H1 (cell line): ENCODE measurements around the gene SLC24A4. TPM values are rescaled to one million over a fixed set of nuclear protein-coding genes. Genes with fewer than 3 reads are reported as not detected.

Experiments
- CTCF ChIA-PET: fragments of 300-600 bp; sonication (Branson Sonifier 250); formaldehyde crosslinking; loops from one replicate; lab custom pipeline; 2021; ENCODE audit not compliant: partially characterized antibody; lab: Charles Lee
- POLR2A ChIA-PET: fragments of 300-600 bp; sonication (Branson Sonifier 250); formaldehyde crosslinking; loops from one replicate; lab custom pipeline; 2021; ENCODE audit warnings: inconsistent platforms; ENCODE audit not compliant: partially characterized antibody; lab: Charles Lee
- DNase-seq, 2 experiments: peaks; one replicate each; pipeline versions ENCODE4 v3.0.0 to v3.0.0-alpha.2; 2010 to 2022; ENCODE audit warnings: low spot score in 2 of 2, low read depth in 1 of 2, mixed read lengths in 1 of 2
- FAIRE-seq: peaks from 2 replicates; lab custom pipeline; 2011; peaks lifted over from hg19 to GRCh38; lab: Jason Lieb, UNC
- H2AFZ ChIP-seq: 2 replicates; pipeline ENCODE4 v1.8.1; 2012; ENCODE audit warnings: low read length, inconsistent platforms
- H2AK5ac ChIP-seq: 2 replicates; pipeline ENCODE4 v1.6.1; 2013; ENCODE audit warnings: low read depth, low read length
- H2BK120ac ChIP-seq: replicated peaks from 2 replicates; pipeline ENCODE3; 2013; ENCODE audit warnings: low read depth, low read length, inconsistent platforms
- H2BK12ac ChIP-seq: 2 replicates; pipeline ENCODE4 v1.6.1; 2013; ENCODE audit warnings: low read depth, low read length
- H2BK15ac ChIP-seq: 2 replicates; pipeline ENCODE4 v1.6.1; 2013; ENCODE audit warnings: low read length
- H2BK20ac ChIP-seq: 2 replicates; pipeline ENCODE4 v1.6.1; 2013; ENCODE audit warnings: low read length
- H2BK5ac ChIP-seq: 2 replicates; pipeline ENCODE4 v1.6.1; 2013; ENCODE audit warnings: low read depth, low read length
- H3K14ac ChIP-seq: 2 replicates; pipeline ENCODE4 v1.6.1; 2013; ENCODE audit warnings: inconsistent platforms; ENCODE audit not compliant: insufficient read length
- H3K18ac ChIP-seq: 2 replicates; pipeline ENCODE4 v1.6.1; 2013; ENCODE audit warnings: low read length; ENCODE audit errors: extremely low read depth
- H3K23ac ChIP-seq: 2 replicates; pipeline ENCODE4 v1.6.1; 2013; ENCODE audit warnings: inconsistent platforms; ENCODE audit not compliant: insufficient read length
- H3K23me2 ChIP-seq: 2 replicates; pipeline ENCODE4 v1.6.1; 2013; ENCODE audit warnings: low read depth, low read length
- H3K27ac ChIP-seq: 2 replicates; pipeline ENCODE4 v1.6.1; 2011; ENCODE audit warnings: low read depth, low read length, inconsistent platforms
- H3K27me3 ChIP-seq, 4 experiments: replicated peaks in 1 of 4; 1 replicate in 1 of 4; 2 replicates in 3 of 4; pipeline versions ENCODE4 v1.6.1 to v1.8.1; 2011 to 2013; ENCODE audit warnings: low read length in 3 of 4, mild to moderate bottlenecking in 3 of 4, inconsistent platforms in 2 of 4, mixed read lengths in 2 of 4, moderate library complexity in 1 of 4; ENCODE audit not compliant: control insufficient read depth in 3 of 4, insufficient read depth in 3 of 4; ENCODE audit errors: extremely low read depth in 1 of 4
- H3K36me3 ChIP-seq, 4 experiments: 2 replicates each; pipeline versions ENCODE4 v1.6.1 to v1.8.1; 2011 to 2013; ENCODE audit warnings: mild to moderate bottlenecking in 4 of 4, low read length in 3 of 4, moderate library complexity in 2 of 4, control low read depth in 1 of 4, inconsistent platforms in 1 of 4; ENCODE audit not compliant: insufficient read depth in 4 of 4, control insufficient read depth in 2 of 4
- H3K4ac ChIP-seq: replicated peaks from 2 replicates; pipeline ENCODE3; 2013; ENCODE audit warnings: low read length, low read depth, mixed read lengths, inconsistent platforms; ENCODE audit not compliant: insufficient read length
- H3K4me1 ChIP-seq, 4 experiments: replicated peaks in 1 of 4; 1 replicate in 1 of 4; 2 replicates in 3 of 4; pipeline versions ENCODE4 v1.6.1 to v1.8.1; 2011 to 2013; ENCODE audit warnings: low read length in 3 of 4, inconsistent platforms in 2 of 4, mixed read lengths in 1 of 4; ENCODE audit not compliant: insufficient read depth in 4 of 4, control insufficient read depth in 3 of 4
- H3K4me2 ChIP-seq, 2 experiments: 2 replicates each; pipeline versions ENCODE4 v1.6.1 to v1.8.1; 2011 to 2013; ENCODE audit warnings: low read depth in 2 of 2, low read length in 2 of 2, control low read depth in 1 of 2, inconsistent platforms in 1 of 2, mild to moderate bottlenecking in 1 of 2; ENCODE audit not compliant: insufficient read depth in 1 of 2
- H3K4me3 ChIP-seq, 4 experiments: fragments of 200-600, 300-600 bp in 1 of 4; sonication (generic), shearing (Covaris generic), sonication (Bioruptor Twin) in 1 of 4; 2 replicates each; pipeline versions ENCODE4 v1.5.1 to v1.8.1; 2011 to 2016; ENCODE audit warnings: low read length in 4 of 4, low read depth in 3 of 4, control low read depth in 2 of 4, inconsistent platforms in 2 of 4, mild to moderate bottlenecking in 2 of 4, mixed read lengths in 1 of 4, moderate library complexity in 1 of 4; ENCODE audit not compliant: insufficient read depth in 2 of 4; ENCODE audit errors: extremely low read depth in 1 of 4
- H3K56ac ChIP-seq: replicated peaks from 2 replicates; pipeline ENCODE3; 2013; ENCODE audit warnings: low read depth, mild to moderate bottlenecking, mixed read lengths, low read length, inconsistent platforms; ENCODE audit not compliant: insufficient read length
- H3K79me1 ChIP-seq: 2 replicates; pipeline ENCODE4 v1.6.1; 2013; ENCODE audit warnings: low read depth, low read length, control low read depth
- H3K79me2 ChIP-seq, 2 experiments: 2 replicates each; pipeline versions ENCODE4 v1.6.1 to v1.8.1; 2012 to 2013; ENCODE audit warnings: low read length in 2 of 2, mild to moderate bottlenecking in 2 of 2, inconsistent platforms in 1 of 2; ENCODE audit not compliant: insufficient read depth in 2 of 2, control insufficient read depth in 1 of 2
- H3K9ac ChIP-seq, 4 experiments: replicated peaks in 1 of 4; 1 replicate in 1 of 4; 2 replicates in 3 of 4; pipeline versions ENCODE4 v1.6.1 to v1.8.1; 2011 to 2013; ENCODE audit warnings: low read depth in 3 of 4, low read length in 3 of 4, control low read depth in 2 of 4, mild to moderate bottlenecking in 2 of 4, moderate library complexity in 2 of 4, inconsistent platforms in 1 of 4; ENCODE audit errors: extremely low read depth in 1 of 4
- H3K9me3 ChIP-seq, 2 experiments: 2 replicates each; pipeline versions ENCODE4 v1.6.1 to v1.8.1; 2012 to 2013; ENCODE audit warnings: mild to moderate bottlenecking in 2 of 2, moderate library complexity in 2 of 2, control low read depth in 1 of 2, inconsistent platforms in 1 of 2, low read depth in 1 of 2, low read length in 1 of 2, mixed read lengths in 1 of 2; ENCODE audit not compliant: insufficient read depth in 2 of 2
- H4K20me1 ChIP-seq, 2 experiments: replicated peaks in 1 of 2; 2 replicates each; pipeline versions ENCODE3 to v1.8.1; 2011 to 2013; ENCODE audit warnings: inconsistent platforms in 2 of 2, low read length in 2 of 2, mild to moderate bottlenecking in 1 of 2; ENCODE audit not compliant: insufficient read depth in 2 of 2, control insufficient read depth in 1 of 2
- H4K5ac ChIP-seq: 2 replicates; pipeline ENCODE4 v1.6.1; 2013; ENCODE audit warnings: low read length, low read depth, mixed read lengths, inconsistent platforms; ENCODE audit not compliant: insufficient read length
- H4K8ac ChIP-seq: 2 replicates; pipeline ENCODE4 v1.8.0; 2013; ENCODE audit warnings: mild to moderate bottlenecking, moderate library complexity, low read length, inconsistent platforms; ENCODE audit not compliant: insufficient read depth; ENCODE audit errors: extremely low read depth
- H4K91ac ChIP-seq: replicated peaks from 2 replicates; pipeline ENCODE3; 2013; ENCODE audit warnings: low read length, mixed read lengths, inconsistent platforms; ENCODE audit not compliant: insufficient read length
- ASH2L ChIP-seq: fragments of 200-600, 300-600 bp; sonication (generic); IDR thresholded peaks from one replicate; pipeline ENCODE4 v1.7.1; 2017; ENCODE audit warnings: low read length
- CEBPB ChIP-seq: IDR thresholded peaks from 2 replicates; pipeline ENCODE4 v1.6.1; 2012; ENCODE audit warnings: low read depth, low read length
- CHD1 ChIP-seq: IDR thresholded peaks from 2 replicates; pipeline ENCODE4 v1.6.1; 2012; ENCODE audit warnings: low read depth, low read length, improper control_type of control experiment
- GTF2F1 ChIP-seq: IDR thresholded peaks from 2 replicates; pipeline ENCODE4 v1.6.1; 2012; ENCODE audit warnings: low read depth, low read length, improper control_type of control experiment, borderline replicate concordance
- RFX5 ChIP-seq: IDR thresholded peaks from 2 replicates; pipeline ENCODE4 v1.6.1; 2011; ENCODE audit warnings: low read depth, low read length, improper control_type of control experiment, borderline replicate concordance
- RXRA ChIP-seq: IDR thresholded peaks from 2 replicates; pipeline ENCODE4 v1.6.1; 2011; ENCODE audit warnings: low read depth, mild to moderate bottlenecking, low read length, moderate library complexity; ENCODE audit not compliant: insufficient read depth
- SUZ12 ChIP-seq: fragments of 200-600 bp; sonication (generic); IDR thresholded peaks from 2 replicates; pipeline ENCODE4 v1.6.1; 2012; ENCODE audit warnings: mild to moderate bottlenecking, inconsistent platforms, low read length, moderate library complexity, mixed read lengths
- TBP ChIP-seq: IDR thresholded peaks from 2 replicates; pipeline ENCODE4 v1.6.1; 2011; ENCODE audit warnings: low read depth, low read length, improper control_type of control experiment
- WGBS, 2 experiments: shearing (Covaris generic) in 1 of 2; methylation state at CpG; one replicate each; pipeline versions ENCODE4 v1.1.6 to v1.1.7; 2013 to 2015; ENCODE audit warnings: low lambda C conversion rate in 2 of 2, mixed read lengths in 2 of 2, inconsistent platforms in 1 of 2, low coverage in 1 of 2, missing lambda C conversion rate in 1 of 2; ENCODE audit not compliant: insufficient replicate concordance in 2 of 2, insufficient coverage in 1 of 2, insufficient read length in 1 of 2; ENCODE audit errors: extremely low coverage in 1 of 2, missing lambda C conversion rate in 1 of 2; 5-methylcytosine and 5-hydroxymethylcytosine counted together
- polyA plus RNA-seq, 7 experiments: library from polyadenylated mRNA; depleted of rRNA in 3 of 7; stranded (reverse) in 5 of 7; unstranded in 2 of 7; fragments of >200 nt in 5 of 7; fragments of 200-250 nt in 2 of 7; gene quantifications; 1 replicate in 5 of 7; 2 replicates in 1 of 7; 4 replicates in 1 of 7; pipeline versions ENCODE4 v1.2.1 to v1.2.3, GENCODE V29; 2011 to 2013; ENCODE audit warnings: missing spikeins in 2 of 7, mixed read lengths in 2 of 7
- total RNA-seq: library from RNA; stranded (reverse); fragmentation: NEBNext Ultra II Directional; extraction: Animal tissue kit (Norgen Biotek cat#: 25700); gene quantifications from 2 replicates; pipeline ENCODE4 v1.2.1, GENCODE V29; 2021
- TF ChIP-seq, protein P1 (sequence below): IDR thresholded peaks from 2 replicates; pipeline ENCODE4 v1.6.1; 2012; ENCODE audit warnings: low read length, inconsistent platforms
- TF ChIP-seq, protein P2 (sequence below): IDR thresholded peaks from 2 replicates; pipeline ENCODE4 v1.6.1; 2011; ENCODE audit warnings: low read length, improper control_type of control experiment

Gene SLC24A4
- total and polyA plus RNA-seq, 2 of the 8 experiments (the other 6 are each of a cell fraction or from before 2014, with no cell fraction given) = 0.27 to 0.89 TPM

DNA sequence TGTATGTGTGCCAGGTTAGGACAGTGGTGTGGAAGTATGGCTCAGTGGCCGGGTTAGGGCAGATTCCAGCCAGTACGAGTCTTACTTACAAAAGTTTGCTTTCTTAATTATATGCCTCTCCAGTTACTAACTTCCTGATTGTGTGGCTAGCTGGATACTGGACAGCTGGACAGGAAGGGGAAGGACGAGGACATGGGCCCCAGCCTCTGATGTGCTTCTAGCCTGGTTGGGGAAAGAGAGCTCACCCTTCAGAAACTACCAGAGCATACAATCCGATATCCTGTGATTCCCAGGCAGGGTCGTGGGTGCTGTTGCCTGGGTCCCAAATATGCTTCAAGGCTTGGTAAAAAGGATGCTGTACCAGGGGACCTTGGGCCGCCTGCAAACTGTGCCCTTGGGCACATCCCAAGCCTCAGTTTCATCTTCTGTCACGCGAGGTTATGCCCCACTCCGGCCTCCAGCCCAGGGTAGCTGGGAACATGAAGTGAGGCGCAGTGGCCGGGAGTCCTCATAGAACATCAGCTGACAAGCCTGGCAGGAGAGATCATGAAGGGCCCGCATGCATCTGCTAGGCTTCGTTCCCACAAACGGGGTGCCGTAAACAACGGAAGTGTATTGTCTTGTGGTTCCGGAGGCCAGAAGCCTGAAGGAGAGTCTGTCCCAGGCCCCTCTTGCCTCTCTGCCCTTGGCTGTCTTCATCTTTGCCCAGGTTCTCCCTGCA lies 167.4 kb downstream of the SLC24A4 start:
- no peak overlapping the region for H2BK12ac ChIP-seq
- H3K4me1 ChIP-seq = peaks cover 0 to 8% (median 0%) of the 10 kb centered on the region in 4 experiments; a peak in 2 of 7 replicates
- no peak overlapping the region for H2BK120ac ChIP-seq
- H3K4me3 ChIP-seq = no peak overlapping the region
- no peak overlapping the region for H3K14ac ChIP-seq
- H3K36me3 ChIP-seq = no peaks in the 10 kb centered on the region
- H2AK5ac ChIP-seq = no peak overlapping the region
- WGBS, 2 experiments = 90% methylated on average over 17 of the region's 17 CpGs; no CpG with 5 or more reads in 1 of the 2 experiments
- H3K18ac ChIP-seq = no peak overlapping the region
- no peak overlapping the region for H2AFZ ChIP-seq
- no peak overlapping the region for H3K23ac ChIP-seq
- H4K91ac ChIP-seq = no peak overlapping the region
- no peak overlapping the region for H4K8ac ChIP-seq
- ChIA-PET CTCF (interaction anchor here (0.9 to 1.2 kb wide), 4 partner anchors 9 to 123 kb away, joined by 3 read pairs; no protein-coding TSS in a partner anchor), POLR2A (no interaction called here)
- no peak overlapping the region for H2BK20ac ChIP-seq
- H4K20me1 ChIP-seq = no peaks in the 10 kb centered on the region
- H3K9me3 ChIP-seq = no peaks in the 10 kb centered on the region
- no peak overlapping the region for H3K56ac ChIP-seq
- H3K79me1 ChIP-seq = no peaks in the 10 kb centered on the region
- no peak overlapping the region for H3K4ac ChIP-seq
- no peak overlapping the region for H4K5ac ChIP-seq
- no peak overlapping the region for H3K27ac ChIP-seq
- H2BK15ac ChIP-seq = no peak overlapping the region
- H3K4me2 ChIP-seq = no peak overlapping the region
- no peak overlapping the region for H3K9ac ChIP-seq
- peak in 1 of 2 experiments; percentile 29 for DNase-seq
- FAIRE-seq = no peak
- H3K79me2 ChIP-seq = no peaks in the 10 kb centered on the region
- H3K27me3 ChIP-seq = peaks cover 0 to 2% (median 0%) of the 10 kb centered on the region in 4 experiments; a peak in 3 of 7 replicates
- no peaks in the 10 kb centered on the region for H3K23me2 ChIP-seq
- H2BK5ac ChIP-seq = no peak overlapping the region
- TF ChIP-seq TBP = no peak
- TF ChIP-seq ASH2L = no peak
- TF ChIP-seq GTF2F1 = no peak
- TF ChIP-seq CHD1 = no peak
- TF ChIP-seq RFX5 = no peak
- TF ChIP-seq CEBPB = no peak
- TF ChIP-seq SUZ12 = no peak
- no peak for TF ChIP-seq RXRA
- TF ChIP-seq, protein P1, sequence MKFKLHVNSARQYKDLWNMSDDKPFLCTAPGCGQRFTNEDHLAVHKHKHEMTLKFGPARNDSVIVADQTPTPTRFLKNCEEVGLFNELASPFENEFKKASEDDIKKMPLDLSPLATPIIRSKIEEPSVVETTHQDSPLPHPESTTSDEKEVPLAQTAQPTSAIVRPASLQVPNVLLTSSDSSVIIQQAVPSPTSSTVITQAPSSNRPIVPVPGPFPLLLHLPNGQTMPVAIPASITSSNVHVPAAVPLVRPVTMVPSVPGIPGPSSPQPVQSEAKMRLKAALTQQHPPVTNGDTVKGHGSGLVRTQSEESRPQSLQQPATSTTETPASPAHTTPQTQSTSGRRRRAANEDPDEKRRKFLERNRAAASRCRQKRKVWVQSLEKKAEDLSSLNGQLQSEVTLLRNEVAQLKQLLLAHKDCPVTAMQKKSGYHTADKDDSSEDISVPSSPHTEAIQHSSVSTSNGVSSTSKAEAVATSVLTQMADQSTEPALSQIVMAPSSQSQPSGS = no peak
- TF ChIP-seq, protein P2, sequence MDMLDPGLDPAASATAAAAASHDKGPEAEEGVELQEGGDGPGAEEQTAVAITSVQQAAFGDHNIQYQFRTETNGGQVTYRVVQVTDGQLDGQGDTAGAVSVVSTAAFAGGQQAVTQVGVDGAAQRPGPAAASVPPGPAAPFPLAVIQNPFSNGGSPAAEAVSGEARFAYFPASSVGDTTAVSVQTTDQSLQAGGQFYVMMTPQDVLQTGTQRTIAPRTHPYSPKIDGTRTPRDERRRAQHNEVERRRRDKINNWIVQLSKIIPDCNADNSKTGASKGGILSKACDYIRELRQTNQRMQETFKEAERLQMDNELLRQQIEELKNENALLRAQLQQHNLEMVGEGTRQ = no peak
